Activated CD8-positive, alpha-beta memory T cell treated with anti-CD3 and anti-CD28 coated beads, Interleukin-2, amount 50 U/mL, for 1 hour (primary cell): ENCODE data around the gene BHLHE23.
"Not testable (repeated sequence)": the region's sequence is repeated elsewhere in the genome, so short reads cannot be mapped to it uniquely, and the experiment has no call there.

Source experiments
- DNase-seq: peaks from one replicate; pipeline ENCODE4 v3.0.0-alpha.2; 2020; ENCODE audit errors: extremely low read depth

Gene BHLHE23

DNA sequence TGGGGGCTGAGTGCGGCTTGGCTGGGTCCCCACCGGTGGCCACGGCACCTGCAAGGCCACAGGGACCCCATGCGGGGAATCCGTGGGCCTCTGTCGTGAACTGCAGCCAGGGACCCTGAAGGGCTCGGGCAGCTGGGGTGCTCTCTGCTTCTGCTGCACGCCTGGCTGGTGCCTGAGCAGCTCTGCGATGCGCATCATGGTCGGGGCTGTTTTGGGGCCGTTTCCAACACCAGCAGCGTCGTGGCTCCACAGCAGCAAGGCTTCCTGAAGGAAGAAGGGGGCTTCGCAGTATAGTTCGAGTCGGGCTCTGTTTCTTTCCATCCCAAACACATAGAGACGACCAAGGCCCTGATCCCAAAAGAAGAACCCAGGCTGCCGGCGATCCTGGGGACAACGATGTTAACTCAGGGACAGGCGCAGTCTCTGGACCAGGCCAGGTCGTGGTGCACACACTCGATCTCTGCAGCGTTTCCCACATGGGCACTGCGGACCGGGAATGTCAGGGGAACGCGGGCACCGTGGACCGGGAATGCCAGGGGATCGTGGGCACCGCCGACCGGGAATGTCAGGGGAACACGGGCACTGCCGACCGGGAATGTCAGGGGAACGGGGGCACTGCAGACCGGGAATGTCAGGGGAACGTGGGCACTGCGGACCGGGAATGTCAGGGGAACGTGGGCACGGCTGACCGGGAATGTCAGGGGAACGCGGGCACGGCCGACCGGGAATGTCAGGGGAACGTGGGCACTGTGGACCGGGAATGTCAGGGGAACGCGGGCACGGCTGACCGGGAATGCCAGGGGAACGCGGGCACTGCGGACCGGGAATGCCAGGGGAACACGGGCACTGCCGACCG lies 36.8 kb upstream of the BHLHE23 start:
- DNase-seq: no peak

DNA sequence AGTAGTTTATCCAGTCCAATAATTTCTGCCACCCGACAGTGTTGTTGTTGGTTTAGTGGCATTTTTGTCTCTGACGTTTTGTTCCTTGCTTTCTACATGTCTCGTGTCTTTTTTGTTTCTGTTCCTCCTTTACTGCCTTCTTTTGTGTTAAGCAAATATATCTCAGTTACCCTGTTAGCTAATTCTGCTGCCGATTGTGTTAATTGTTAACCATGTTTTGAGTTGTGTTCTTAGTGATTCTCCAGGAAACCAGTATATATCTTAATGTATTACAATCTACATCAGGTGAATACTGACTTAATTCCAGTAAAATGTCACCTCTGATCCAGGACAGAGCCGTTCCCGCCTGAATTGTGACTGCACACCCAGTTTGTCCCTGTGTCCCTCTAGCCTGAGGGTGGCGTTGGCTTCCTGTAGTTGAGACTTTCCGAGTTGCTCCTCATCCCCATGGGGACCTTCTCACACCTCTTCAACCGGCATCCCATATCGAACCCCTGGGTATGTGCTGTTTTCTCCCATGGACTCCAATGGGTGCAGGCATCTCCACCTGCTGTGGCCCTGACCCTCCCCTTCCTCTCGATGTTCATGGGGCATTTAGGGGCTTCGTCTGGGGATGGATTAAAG lies 35.8 kb upstream of the BHLHE23 start:
- DNase-seq: no peak

DNA sequence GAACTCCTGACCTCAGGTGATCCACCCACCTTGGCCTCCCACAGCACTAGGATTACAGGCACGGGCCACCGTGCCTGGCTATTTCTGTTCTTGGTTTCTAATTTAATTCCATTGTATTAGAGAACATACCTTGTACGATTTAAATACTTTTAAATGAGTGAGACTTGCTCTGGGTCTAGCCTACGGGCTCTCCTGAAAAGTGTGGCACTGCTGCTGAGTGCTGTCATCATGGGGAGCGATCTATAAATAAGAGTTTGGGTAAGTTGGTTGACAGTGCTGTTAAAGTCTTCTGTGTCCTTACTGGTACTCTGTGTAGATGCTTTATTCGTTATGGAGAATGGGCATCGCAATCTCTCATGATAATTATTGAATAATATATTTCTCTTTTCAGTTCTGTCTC lies 35.0 kb upstream of the BHLHE23 start:
- DNase-seq: no peak

DNA sequence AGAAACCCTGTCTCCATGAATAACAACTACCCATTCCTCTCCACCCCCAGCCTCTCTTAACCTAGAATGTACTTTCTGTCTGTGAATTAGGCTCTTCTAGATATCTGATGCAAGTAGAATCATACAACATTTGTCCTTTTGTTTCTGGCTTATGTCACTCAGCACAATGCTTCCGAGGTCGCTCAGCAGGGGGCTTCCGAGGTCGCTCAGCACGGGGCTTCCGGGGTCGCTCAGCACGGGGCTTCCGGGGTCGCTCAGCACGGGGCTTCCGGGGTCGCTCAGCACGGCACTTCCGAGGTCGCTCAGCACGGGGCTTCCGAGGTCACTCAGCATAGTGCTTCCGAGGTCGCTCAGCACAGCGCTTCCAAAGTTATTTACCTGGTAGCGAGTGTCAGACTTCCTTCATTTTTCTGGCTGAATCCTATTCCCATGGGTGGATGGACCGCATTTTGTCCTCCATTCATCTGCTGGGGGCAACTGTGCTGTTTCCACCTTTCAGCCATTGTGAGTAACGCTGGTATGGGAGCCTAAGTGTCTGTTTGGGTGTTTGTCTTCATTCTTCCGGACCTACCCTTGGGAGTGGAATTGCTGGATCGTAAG lies 31.0 kb upstream of the BHLHE23 start:
- DNase-seq: no peak

DNA sequence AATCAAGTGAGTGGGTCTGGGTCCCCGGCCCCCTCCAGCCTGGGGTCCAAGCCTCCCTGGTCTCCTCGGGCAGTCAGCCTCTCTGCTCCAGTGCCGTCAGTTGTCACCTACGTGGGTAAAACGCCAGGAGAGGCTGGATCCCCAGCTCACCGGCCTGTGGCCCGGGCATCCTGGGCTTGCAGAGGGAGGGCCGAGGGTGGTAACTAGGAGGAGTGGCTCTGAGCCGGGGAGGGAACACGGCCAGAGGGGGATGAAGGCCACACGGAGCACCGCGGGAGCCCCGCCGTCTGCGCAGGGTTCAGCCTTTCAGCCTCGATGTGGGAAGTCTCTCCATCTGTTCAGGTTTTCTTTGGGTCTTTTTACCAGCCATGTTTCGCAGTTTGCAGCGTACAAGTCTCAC lies 29.5 kb upstream of the BHLHE23 start:
- no peak for DNase-seq

DNA sequence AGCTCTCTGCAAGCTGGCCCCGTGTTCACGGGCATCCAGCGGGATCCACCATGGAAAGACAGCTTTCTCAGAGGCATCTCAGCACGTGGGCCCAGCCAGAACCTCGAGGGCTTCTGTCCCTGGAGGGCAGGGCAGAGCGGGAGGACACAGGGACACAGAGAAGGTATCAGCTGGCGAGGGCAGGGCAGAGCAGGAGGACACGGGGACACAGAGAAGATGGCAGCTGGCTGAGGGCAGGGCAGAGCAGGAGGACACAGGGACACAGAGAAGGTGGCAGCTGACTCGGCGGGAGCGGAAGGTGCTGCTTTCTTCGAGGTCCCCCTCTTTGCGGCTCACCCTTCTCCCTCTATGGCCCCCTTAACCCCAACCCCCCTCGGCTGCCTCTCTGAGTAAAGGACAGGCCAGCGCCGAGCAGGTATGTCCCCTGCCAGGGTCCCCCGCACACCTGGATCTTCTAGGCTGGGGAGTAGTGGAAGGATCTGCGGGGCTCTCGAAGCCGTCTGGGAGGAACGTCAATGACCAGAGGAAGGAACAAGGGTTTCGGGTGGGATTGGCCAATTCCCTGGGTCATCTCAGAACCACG lies 28.9 kb upstream of the BHLHE23 start:
- no peak for DNase-seq

DNA sequence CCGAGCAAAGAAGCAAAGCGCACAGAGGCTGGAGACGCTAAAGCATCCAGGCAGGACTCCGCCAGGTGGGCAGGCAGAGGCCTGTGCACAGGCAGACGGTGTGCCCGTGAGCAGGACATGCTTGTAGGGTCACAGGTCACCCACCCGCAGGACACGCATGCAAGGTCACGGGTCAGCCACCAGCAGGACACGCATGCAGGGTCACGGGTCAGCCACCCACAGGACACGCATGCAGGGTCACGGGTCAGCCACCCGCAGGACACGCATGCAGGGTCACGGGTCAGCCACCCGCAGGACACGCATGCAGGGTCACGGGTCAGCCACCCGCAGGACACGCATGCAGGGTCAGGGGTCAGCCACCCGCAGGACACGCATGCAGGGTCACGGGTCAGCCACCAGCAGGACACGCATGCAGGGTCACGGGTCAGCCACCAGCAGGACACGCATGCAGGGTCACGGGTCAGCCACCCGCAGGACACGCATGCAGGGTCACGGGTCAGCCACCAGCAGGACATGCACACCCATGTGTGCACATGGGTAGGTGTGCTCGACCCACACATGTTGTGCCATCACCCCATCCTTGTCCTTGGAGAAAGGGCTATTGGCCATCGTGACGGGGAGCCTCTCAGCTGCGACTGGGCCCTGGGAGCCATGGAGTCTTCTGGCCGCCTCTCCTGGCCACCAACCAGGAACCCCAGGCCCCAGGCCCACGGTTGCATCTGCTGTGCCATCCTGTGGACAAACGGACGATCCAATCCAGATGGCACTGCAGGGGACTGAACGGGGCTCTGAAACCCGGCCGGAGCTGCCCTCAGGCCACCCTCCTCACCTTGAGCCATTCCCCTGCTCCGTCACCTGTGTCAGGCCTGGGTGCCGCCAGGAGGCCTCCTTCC lies 28.2 kb upstream of the BHLHE23 start:
- not testable (repeated sequence) for DNase-seq

DNA sequence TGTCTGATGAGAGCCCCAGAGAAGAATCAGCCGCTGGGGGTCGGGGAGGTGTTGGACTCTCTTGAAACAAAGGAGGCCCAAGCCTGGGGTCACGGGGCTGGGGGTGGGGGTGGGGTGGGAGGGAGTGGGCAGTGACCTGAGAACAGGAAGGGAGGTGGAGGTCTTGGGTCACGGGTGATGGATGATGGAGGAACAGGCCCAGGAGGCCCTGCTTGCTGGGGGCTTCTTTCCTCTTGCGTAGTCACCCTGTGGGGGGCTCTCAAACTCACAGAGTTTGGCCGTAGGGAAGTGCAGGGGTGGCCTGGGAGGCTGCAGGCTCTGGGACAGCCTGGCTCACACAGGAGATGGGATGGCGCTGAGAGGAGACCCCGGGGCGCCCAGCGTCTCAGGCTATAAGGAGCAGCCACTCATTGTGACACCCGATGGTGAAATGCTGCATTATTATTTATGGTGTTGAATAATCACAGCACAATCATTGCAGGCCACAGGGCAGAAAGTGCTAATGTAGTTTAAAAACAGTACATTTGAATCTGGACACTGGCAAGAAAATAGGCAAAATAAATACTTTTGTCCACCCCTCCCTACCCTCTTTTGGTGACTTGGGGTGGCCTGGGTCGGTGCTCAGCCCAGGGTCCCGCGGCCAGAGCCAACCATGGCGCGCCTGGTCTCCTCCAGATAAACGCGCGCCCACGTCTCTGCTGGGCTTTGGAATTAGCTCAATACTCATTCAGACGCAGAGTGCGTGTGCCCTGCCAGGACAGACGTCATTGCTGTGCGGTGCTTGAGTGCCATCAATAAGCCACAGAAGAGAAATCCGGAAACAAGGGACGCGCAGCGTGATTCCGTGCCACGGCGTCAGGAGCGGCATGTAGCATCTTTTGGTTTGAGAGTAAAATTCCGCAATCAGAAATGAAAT lies 27.3 kb upstream of the BHLHE23 start:
- DNase-seq: no peak

DNA sequence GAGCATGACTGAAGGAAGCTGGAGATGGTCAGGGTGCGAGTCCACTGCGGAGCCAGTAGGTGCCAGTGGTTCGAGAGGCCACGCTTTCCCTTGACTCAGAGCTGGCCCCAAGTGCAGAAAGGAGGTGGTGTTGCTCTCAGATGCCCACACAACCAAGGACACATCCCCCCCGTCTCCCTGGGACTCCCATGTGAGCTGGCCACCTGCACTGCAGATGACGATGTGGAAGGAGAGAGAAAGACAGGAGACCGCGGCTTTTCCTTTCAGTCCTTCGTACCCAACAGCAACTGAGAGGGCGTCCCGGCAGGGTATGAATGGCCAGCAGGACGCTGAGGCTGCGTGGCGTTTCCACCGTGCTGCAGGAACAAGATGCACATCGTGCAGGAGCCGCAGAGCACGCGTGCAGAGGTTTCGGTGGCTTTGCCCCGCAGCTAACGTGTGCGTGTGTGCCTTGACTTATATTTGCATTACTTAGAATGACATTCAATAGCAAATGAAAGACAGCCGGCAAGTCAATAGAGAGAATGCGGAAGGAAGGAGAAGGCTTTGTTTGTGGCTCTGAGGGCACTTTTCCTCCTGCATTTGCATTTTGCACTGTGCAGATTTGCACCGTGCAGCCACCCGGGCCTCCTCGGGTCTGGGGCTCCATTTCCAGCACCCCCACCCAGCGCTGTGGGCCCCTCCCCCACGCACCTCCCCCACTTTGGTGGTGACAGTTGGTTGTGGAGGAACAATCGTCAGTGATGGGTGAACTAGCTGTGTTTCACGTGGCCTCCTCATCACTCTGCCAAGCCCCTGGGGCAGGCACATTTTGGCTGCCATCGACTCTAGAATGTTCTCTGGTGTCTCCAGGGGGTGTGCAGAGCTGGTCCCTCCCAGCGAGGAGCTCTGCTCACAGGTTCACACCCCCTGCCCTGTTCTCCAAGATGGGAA lies 26.4 kb upstream of the BHLHE23 start:
- DNase-seq: no peak

DNA sequence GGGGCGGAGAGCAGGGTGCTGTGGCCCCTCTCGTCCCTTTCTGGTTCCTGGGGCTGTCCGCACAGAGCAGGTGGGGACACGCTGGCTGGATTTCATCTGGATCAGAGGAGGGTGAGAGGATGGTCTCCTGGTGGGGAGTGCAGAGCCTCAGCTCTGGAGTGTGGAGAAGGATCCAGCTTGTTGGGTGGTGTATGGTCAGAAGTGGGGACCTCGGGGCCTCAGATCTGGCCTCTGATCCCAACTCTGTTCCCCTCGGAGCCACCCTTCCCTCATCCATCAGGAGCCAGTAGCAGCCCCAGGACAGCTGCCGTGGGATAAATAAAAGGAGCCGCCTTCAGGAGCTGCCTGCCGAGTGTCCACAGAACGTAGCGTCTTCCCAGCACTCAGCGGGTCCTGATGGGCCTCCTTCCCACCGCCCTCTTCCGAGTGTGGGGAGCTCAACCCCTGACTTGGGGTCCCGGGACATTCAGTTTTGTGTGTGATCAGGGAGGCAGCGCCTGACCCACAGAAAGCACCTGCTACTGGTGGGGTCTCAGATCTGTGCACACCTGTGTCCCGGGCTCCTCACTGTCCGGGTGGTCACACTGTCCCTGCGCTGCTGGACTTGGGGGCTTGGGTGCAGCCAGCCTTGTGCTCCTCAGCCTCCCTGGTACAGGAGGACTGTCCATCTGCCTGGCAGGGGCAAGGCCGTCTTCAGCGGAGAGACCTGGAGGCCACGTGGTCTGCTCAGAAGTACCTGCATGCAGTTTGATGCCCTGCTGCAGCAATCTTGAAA lies 25.4 kb upstream of the BHLHE23 start:
- DNase-seq: no peak

DNA sequence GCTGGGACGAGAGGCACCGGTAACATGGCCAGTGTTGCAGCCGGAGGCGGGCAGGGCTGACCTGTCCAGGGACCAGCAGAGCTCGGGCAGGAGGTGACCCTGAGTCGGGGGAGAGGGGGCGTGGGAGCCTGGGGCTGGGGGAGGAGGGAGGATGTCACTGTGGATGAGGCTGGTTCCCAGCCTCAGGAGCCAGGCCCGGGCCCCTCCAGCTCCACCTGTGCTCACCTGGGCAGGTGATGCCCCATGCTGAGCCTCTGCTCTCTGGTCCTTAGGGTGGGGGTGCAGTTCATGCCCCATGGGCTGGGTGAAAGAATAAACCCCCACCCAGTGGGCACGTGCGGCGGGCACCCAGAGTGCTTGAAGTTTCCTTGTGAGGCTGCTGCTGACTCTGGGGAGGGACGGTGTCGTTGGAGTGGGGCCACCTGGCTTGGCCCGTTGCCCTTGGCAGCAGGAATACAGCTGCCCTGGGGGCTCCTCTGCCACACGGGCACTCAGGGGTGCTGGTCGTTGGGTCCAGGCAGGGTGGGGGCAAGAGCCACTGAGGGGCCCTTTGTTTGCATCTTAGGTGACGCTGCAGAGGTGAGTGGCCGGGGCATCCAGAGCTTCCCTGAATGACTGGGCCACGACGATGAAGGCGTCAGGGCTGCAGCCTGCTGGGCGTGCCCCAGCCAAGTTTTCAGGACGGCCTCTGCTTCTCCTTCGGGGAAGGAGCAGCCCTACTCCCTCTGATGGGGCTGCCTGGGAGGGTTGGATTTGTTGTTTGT lies 24.7 kb upstream of the BHLHE23 start:
- DNase-seq: no peak

DNA sequence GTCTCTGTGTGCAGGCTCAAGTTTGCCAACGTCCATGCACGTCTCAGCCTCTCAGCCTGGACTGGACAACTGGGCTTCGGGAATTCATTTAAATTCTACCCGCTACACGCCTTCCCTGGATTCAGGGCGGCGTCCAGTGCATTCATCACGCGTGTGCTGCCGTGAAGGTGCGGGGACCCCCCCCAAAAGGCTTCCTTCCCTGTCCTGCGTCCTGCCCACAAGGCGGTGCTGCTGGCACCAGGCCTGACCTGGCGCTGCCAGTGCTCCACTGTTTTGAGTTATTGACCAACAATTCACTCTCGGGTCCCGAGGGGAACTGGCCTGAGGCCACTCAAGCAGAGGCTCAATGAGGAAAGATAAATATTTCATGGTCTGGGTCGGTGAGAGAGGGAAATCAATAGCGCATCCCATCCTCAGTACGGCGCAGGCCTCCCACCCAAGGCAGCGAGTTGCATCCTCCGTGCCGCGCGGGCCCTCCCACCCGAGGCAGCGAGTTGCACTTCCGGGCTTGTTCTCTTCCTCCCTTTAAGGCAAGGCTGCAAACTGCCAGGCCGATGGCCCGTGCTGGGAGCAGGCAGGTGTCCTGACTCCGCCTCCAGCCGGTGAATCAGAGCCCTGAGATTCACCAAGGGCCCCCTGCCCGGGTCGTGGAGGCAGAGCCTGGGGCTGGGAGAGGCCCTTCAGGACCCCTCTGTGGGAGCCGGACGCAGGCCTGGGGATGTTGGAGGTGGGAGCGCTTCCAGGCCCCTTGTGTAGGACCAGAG lies 22.8 kb upstream of the BHLHE23 start:
- DNase-seq: no peak

DNA sequence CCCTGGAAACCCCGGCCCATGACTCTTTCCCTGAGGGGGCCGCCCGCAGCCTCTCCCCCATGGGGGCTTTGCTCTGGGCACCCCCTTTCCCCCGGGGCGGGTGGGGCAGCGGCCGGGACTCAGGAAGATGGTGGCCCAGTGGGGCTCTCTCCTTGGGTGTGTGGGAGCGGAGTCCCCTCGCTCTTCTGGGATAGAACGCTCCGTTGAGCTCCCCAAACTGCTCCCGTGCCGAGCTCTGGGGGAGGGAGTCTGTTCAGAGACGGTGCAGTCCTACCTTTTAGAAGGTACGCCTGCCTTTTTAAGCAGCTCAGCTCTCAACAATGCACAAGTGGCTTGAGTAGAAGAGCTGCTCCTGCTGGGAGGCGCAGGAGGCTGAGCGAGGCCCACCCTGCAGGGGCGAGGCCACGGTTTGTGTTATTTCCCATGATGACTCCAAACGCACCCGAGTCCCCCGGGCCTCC lies 21.7 kb upstream of the BHLHE23 start:
- DNase-seq: no peak

DNA sequence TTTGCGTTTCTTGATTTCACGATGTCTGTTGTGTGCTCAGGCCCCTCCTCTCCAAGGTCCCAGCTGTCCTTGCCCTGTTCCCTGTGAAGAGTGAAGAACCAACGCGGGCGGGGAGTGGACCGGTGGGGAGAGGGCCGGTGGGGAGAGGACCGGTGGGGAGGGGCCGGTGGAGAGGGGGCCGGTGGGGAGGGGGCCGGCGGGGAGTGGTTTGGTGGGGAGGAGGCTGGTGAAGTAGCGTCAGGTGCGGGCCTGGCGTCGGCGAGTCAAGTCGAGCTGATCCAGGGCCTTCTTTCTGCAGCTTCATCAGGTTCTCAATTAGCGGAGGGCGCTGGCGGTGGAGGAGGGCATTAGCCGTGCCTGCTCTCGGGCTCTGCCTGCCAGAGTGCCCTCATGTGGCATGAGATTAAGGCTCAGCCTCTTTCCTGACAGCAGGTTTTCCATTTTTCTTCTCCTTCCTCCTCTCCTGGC lies 21.2 kb upstream of the BHLHE23 start:
- no peak for DNase-seq

DNA sequence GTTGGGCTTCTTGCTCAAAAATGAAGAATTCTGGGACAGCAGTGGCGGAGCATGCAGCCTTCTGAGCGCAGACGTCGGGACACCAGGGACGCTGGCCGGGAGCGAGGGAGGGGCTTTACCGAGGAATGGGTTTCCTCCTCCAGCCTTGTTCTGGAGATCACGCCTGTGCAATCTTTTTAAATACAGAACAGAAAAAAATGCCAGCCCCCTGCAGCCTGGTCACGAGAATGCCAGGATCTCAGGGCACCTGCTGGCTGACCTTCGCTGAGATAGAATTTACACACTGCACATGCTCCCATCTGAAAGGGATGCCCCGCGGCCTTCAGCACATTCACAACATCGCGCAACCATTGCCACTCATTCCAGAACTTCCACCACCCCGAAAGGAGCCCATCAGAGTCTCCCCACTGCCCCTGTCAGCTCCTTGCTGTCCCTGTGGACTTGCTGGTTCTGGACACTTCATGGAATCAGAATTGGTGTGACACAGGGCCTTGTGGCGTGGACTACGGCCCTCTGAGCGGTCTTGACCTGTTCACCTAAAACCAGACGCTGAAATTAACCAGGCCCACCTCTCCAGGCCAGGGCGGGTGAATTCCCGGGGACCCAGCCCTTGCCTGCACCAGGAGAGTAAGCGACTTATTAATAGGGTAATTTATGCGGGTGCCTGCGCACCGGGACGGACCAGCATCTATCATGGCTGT lies 20.6 kb upstream of the BHLHE23 start:
- no peak for DNase-seq

DNA sequence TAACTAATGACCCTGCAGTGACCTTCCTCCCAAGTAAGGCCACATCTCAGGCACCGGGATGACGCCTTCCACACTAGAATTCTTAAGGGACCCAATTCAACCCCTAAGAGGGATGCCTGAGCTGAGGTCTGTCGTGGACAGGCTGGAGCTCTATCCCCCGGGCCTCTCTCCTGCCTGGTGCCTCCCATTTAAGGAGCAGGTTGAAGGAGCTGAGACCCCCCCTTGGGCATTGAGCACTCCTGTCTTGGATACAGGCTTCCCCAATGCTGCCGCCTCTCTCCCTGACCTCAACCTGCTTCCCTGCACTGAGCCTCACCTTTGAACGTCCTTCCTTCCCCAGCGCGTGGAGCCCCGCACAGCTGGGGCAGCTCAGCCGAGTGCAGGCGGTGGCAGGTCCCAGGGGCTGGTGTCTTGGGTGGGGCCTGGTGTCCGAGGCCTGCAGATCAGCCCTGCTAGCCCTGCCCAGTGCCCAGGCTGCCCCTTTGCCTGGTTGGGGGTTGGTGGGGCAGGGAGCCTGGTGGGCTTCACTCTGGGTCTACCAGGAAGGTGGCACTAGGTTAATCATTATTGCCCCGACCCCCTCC lies 19.9 kb upstream of the BHLHE23 start:
- no peak for DNase-seq
